Measurements from ENCODE around the gene CDY1. TPM values are rescaled to one million over a fixed set of nuclear protein-coding genes. Genes with fewer than 3 reads are reported as not detected.
"Not testable (repeated sequence)": the region's sequence is repeated elsewhere in the genome, so short reads cannot be mapped to it uniquely, and the experiment has no call there.

The CDY1 gene, protein sequence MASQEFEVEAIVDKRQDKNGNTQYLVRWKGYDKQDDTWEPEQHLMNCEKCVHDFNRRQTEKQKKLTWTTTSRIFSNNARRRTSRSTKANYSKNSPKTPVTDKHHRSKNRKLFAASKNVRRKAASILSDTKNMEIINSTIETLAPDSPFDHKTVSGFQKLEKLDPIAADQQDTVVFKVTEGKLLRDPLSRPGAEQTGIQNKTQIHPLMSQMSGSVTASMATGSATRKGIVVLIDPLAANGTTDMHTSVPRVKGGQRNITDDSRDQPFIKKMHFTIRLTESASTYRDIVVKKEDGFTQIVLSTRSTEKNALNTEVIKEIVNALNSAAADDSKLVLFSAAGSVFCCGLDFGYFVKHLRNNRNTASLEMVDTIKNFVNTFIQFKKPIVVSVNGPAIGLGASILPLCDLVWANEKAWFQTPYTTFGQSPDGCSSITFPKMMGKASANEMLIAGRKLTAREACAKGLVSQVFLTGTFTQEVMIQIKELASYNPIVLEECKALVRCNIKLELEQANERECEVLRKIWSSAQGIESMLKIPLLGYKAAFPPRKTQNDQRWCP
- not detected in 2 replicates for total RNA-seq

DNA sequence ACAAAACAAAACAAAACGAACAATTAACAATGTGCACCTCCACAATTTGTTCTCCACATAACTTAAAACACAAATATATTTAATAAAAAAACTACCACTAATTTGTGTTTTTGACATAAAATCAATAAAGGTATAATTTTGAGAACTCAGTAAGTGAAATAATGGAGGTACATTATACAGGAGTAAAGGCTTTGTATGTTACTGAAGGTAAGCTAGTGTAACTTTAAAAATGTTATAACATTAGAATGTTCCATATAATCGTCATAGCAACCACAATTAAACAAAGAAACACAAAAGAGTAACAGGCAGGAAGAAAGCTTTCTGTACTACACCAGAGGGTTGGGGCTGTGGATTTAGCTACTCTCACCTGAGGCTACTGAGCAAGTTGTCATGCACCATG lies at the start of gene CDY1:
Gene CDY1, plus strand, starts transcription at position 301 of the 400 bp plus-strand sequence. CDS start 326 bp downstream, outside the sequence.
- not testable (repeated sequence) for H3K4me3 ChIP-seq (ENCODE audit: low read depth, low read length); DNase-seq (ENCODE audit: low read depth)

DNA sequence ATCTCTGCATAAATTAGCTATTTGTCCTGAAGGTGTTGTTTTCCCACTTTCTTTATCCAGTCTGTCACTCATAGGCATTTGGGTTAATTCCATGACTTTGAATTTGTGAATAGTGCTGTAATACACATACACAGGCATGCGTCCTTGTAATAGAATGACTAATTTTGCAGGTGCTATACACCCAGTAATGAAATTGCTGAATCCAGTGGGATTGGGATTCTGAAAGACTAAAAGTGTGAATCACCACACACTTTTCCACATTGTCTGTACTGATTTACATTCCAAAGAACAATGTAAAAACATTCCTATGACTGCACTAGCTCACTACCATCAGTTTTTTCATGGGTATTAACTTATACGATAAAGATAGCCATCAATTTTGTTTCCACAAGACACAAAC lies 28.6 kb upstream of the CDY1 start:
- not testable (repeated sequence) for H3K4me3 ChIP-seq (ENCODE audit: low read depth, low read length); DNase-seq (ENCODE audit: low read depth)

DNA sequence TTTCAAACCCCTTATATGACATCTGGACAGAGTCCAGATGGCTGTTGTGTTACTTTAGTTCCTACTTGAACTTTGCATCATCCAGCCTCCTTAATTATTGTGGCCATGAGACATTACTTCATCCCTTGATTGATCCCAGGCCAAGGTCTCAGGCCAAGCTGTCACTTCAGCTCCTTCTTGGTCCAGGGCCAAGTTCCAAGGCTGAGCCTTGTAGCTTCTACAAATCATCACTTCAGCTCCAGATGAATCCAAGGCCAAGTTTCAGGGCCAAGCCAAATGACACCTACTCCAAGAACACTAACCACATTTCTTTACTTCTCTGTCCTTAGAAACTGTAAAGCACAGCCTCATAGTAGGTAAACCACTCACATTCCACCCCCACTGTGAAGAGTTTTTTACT lies 1.7 kb upstream of the CDY1 start:
- DNase-seq (ENCODE audit: low read depth); H3K4me3 ChIP-seq (ENCODE audit: low read depth, low read length): not testable (repeated sequence)

DNA sequence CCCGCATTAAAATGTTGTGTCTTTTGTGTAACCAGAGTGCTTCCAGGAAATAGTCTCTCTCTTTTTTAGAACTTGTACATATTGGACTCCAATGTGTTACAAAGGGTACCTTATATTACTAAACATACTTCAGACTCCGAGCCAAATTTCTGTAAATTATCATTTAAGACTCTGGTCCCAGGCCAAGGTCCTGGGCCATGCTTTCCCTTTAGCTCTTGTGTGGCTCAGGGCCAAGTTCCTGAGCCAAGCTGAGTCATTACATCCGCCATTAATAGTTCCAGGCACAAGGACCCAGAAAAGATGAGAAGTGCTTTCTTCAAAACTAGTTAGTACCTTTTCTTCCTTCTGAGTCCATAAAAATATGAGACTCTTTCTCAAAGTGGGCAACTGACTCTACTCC lies 4.6 kb downstream of the CDY1 start:
- H3K4me3 ChIP-seq (ENCODE audit: low read depth, low read length); DNase-seq (ENCODE audit: low read depth): not testable (repeated sequence)

DNA sequence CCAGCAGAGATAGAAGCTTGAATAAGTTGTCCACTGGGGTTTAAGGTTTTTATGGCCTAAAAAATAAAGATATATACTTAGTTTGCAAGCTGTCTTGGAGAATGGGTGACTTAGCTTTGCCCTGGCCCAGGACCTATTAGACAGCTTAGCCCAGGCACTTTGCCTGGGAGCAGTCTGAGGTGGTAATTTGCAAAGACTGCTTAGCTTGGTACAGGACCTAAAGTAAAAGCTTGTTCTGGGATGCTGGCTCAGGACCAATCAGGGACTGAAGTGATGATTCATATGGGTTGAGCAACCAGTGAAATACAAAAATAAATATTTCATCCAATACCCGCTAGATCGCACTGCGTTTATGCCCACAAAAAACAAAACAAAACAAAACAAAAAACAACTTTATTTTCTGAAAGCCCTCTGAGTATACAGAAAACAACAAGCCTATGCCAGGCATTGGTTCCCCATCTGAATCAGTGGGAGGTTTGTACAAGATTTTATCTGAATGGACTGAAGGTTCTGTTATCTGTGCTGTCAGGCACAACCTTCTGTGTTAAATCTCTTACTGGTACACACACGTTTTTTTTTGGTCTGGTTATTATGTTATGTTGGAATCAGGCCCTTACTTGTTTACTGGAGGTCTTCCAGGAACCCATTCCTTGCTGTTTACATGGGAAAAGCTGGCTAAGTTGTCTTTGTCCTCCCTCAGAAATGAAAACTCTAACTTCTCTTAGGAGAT lies 8.6 kb downstream of the CDY1 start:
- not testable (repeated sequence) for H3K4me3 ChIP-seq (ENCODE audit: low read depth, low read length); DNase-seq (ENCODE audit: low read depth)

DNA sequence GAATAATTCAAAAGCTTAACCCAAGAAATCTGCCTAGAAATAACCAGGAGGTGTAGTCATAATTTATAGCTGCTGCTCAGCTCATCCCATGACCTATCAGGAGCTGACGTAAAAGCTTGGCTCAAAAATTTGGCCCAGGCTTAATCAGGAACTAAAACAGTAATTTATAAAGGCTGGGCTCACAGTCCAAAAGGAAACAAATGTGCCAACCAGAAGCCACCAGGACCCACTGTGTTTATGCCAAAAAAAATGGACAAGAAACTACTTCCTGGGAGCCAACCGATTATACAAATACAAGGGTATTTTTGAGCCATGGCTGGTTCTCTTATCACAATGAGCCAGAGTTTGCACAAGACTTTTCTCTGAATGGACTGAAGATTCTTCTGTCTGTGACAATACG lies 17.9 kb downstream of the CDY1 start:
- H3K4me3 ChIP-seq (ENCODE audit: low read depth, low read length); DNase-seq (ENCODE audit: low read depth): not testable (repeated sequence)

DNA sequence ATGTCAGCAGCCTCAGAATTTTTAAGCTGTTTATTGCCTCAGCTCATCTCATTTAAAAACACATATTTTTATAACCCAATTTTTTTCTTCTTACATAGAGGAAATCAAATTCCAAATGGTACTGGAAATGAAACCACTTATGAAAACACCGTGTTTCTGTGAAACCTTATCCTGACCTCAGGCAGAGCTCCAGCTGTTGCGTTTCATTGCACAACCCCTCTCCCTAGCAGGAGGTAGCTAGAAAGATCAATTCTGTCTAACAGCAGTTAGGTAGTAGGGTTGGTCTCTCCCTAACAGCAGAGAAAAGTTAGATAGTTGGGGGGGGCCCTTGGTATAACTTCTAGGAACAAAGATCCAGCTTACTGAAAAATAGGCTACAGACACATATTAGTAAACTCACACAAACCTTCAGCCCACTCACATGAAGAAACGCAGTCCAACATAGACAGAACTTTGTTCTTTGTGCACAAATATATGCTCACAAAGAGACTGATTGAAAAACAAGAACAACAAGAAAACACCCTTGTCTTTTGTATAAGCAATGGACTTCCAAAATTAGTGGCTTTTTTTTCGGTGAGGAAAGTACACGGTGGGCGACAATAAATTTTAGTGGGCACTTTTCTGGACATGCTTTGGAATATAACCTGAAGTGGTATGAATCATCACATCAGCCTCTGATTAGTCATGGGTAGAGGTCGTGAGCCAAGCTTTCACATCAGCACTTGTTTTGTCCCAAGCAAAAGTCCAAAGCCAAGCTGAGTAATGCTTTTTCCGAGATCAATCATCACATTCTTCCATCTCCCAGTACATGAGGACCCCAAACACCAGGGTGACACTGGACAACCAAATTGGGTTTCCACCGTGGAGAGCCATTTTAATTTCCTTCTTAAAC lies 21.4 kb downstream of the CDY1 start:
- H3K4me3 ChIP-seq (ENCODE audit: low read depth, low read length); DNase-seq (ENCODE audit: low read depth): not testable (repeated sequence)

Measured in fibroblast of villous mesenchyme (primary cell).